Upper lobe of left lung (tissue), 6 donors: ENCODE data around the gene HS3ST3A1. TPM values are rescaled to one million over a fixed set of nuclear protein-coding genes. Genes with fewer than 3 reads are reported as not detected.
"Not testable (repeated sequence)": the region's sequence is repeated elsewhere in the genome, so short reads cannot be mapped to it uniquely, and the experiment has no call there.

Experiments
- ATAC-seq, 2 donors: fragments of 200-7000 bp; cut with Tn5 transposase; one replicate each; pipeline ENCODE4 v1.9.1; 2022; ENCODE audit warnings: mild to moderate bottlenecking in 2 of 2, moderate library complexity in 2 of 2; ENCODE audit not compliant: low FRiP score in 2 of 2
- DNase-seq, 2 donors: peaks; one replicate each; pipeline ENCODE4 v3.0.0-alpha.2; 2019 to 2020
- H3K27ac ChIP-seq, 4 donors: fragments of 200-600 bp; sonication (generic); one replicate each; pipeline ENCODE4 v1.5.1; 2016 to 2019
- H3K27me3 ChIP-seq, 4 donors: fragments of 200-600 bp; sonication (generic); one replicate each; pipeline ENCODE4 v1.5.1; 2017 to 2019
- H3K36me3 ChIP-seq, 4 donors: fragments of 200-600 bp; sonication (generic); one replicate each; pipeline ENCODE4 v1.5.1; 2016 to 2019
- H3K4me1 ChIP-seq, 4 donors: fragments of 200-600 bp; sonication (generic); one replicate each; pipeline ENCODE4 v1.5.1; 2018 to 2019
- H3K4me3 ChIP-seq, 4 donors: fragments of 200-600 bp; sonication (generic); one replicate each; pipeline ENCODE4 v1.5.1; 2017 to 2019; ENCODE audit warnings: mild to moderate bottlenecking in 2 of 4, moderate library complexity in 1 of 4
- H3K9me3 ChIP-seq, 4 donors: fragments of 200-600 bp; sonication (generic); one replicate each; pipeline ENCODE4 v1.5.1; 2018 to 2019
- CTCF ChIP-seq, 6 experiments: fragments of 450-650 bp in 4 of 6; fragments of 200-600 bp in 2 of 6; sonication (generic) in 2 of 6; IDR thresholded peaks; one replicate each; pipeline ENCODE4 v1.5.1; 2016 to 2019; ENCODE audit warnings: antibody characterized with exemption in 6 of 6
- EP300 ChIP-seq, 4 donors: sonication (generic); formaldehyde crosslinking; IDR thresholded peaks; one replicate each; pipeline ENCODE4 v1.5.1; 2017; ENCODE audit warnings: antibody characterized with exemption in 4 of 4, control low read depth in 2 of 4
- POLR2A ChIP-seq, 4 donors: fragments of 450-650 bp; IDR thresholded peaks; one replicate each; pipeline ENCODE4 v1.5.1; 2016 to 2017; ENCODE audit warnings: antibody characterized with exemption in 4 of 4, mild to moderate bottlenecking in 2 of 4
- POLR2AphosphoS5 ChIP-seq, 2 donors: sonication (generic); formaldehyde crosslinking; IDR thresholded peaks; one replicate each; pipeline ENCODE4 v1.5.1; 2017; ENCODE audit warnings: antibody characterized with exemption in 2 of 2
- WGBS, 2 donors: methylation state at CpG; one replicate each; pipeline ENCODE4 v1.1.5; 2017 to 2018; 5-methylcytosine and 5-hydroxymethylcytosine counted together
- total RNA-seq, 6 donors: library from RNA; depleted of rRNA in 4 of 6; stranded (reverse); fragments of >200 nt in 4 of 6; gene quantifications; one replicate each; pipeline versions ENCODE4 v1.1.0 to v1.2.1, GENCODE V29; 2016 to 2021
- donor health status: DM: no; HTN: no; CAD: no; lungs with moderate emphysema.
- donor health status: DM: no; HTN: yes; CAD: no; lungs with severe emphysema.

Gene HS3ST3A1
- total RNA-seq, 6 donors from 2014 or later: 1.3 to 10.5 (median 2.2) TPM

- Histone ChIP-seq H3K27ac (no peak overlapping the region), H3K4me1 (no peaks in the 10 kb centered on the region), H3K27me3 (no peaks in the 10 kb centered on the region), H3K9me3 (no peaks in the 10 kb centered on the region), H3K36me3 (no peaks in the 10 kb centered on the region), H3K4me3 (no peak overlapping the region)
- DNase-seq: no peak
- WGBS, 2 donors: 90 to 92% methylated on average over 6 of the region's 6 CpGs
- TF ChIP-seq POLR2A (IDR thresholded peaks at IDR 0.05): no peak
- no peak for TF ChIP-seq POLR2AphosphoS5 (IDR thresholded peaks at IDR 0.05)
- TF ChIP-seq EP300 (IDR thresholded peaks at IDR 0.05): no peak
- no peak for TF ChIP-seq CTCF (IDR thresholded peaks at IDR 0.05)
- no peak for ATAC-seq
Measured at GRCh38 chr17:13503526-13503925, 98.2 kb downstream of the HS3ST3A1 start.

GRCh38 chr17:13502263-13502662 lies 99.5 kb downstream of the HS3ST3A1 start:
- no peaks in the 10 kb centered on the region for H3K27me3 ChIP-seq
- no peaks in the 10 kb centered on the region for H3K4me1 ChIP-seq
- no peaks in the 10 kb centered on the region for H3K36me3 ChIP-seq
- H3K9me3 ChIP-seq: no peaks in the 10 kb centered on the region
- no peak overlapping the region for H3K27ac ChIP-seq
- ATAC-seq (no peak), DNase-seq (no peak)
- no peak for TF ChIP-seq POLR2A (IDR thresholded peaks at IDR 0.05)
- no peak for TF ChIP-seq POLR2AphosphoS5 (IDR thresholded peaks at IDR 0.05)
- no peak for TF ChIP-seq CTCF (IDR thresholded peaks at IDR 0.05)
- no peak for TF ChIP-seq EP300 (IDR thresholded peaks at IDR 0.05)
- H3K4me3 ChIP-seq: no peak overlapping the region
- WGBS, 2 donors: 84 to 93% methylated on average over 2 of the region's 2 CpGs

GRCh38 chr17:13500947-13501346 lies 100.8 kb downstream of the HS3ST3A1 start:
- Histone ChIP-seq H3K27me3 (no peaks in the 10 kb centered on the region), H3K36me3 (no peaks in the 10 kb centered on the region), H3K4me1 (no peaks in the 10 kb centered on the region), H3K9me3 (no peaks in the 10 kb centered on the region), H3K4me3 (no peak overlapping the region), H3K27ac (no peak overlapping the region)
- TF ChIP-seq EP300 (IDR thresholded peaks at IDR 0.05) (no peak), POLR2A (IDR thresholded peaks at IDR 0.05) (no peak), POLR2AphosphoS5 (IDR thresholded peaks at IDR 0.05) (no peak), CTCF (IDR thresholded peaks at IDR 0.05) (no peak)
- WGBS, 2 donors: 89 to 92% methylated on average over 7 of the region's 7 CpGs
- ATAC-seq: no peak
- no peak for DNase-seq

- H3K27ac ChIP-seq: no peak overlapping the region
- no peak overlapping the region for H3K4me3 ChIP-seq
- ATAC-seq (no peak), DNase-seq (no peak)
- TF ChIP-seq POLR2A (IDR thresholded peaks at IDR 0.05) (no peak), POLR2AphosphoS5 (IDR thresholded peaks at IDR 0.05) (no peak), EP300 (IDR thresholded peaks at IDR 0.05) (no peak), CTCF (IDR thresholded peaks at IDR 0.05) (no peak)
- no peaks in the 10 kb centered on the region for H3K4me1 ChIP-seq
- no peaks in the 10 kb centered on the region for H3K36me3 ChIP-seq
- 45 to 65% methylated on average over 3 of the region's 3 CpGs for WGBS, 2 donors
- H3K27me3 ChIP-seq: no peaks in the 10 kb centered on the region
- no peaks in the 10 kb centered on the region for H3K9me3 ChIP-seq
Measured at GRCh38 chr17:13498184-13498583, 103.5 kb downstream of the HS3ST3A1 start.

GRCh38 chr17:13496553-13497056 lies 105.1 kb downstream of the HS3ST3A1 start:
- WGBS, 2 donors: 94 to 97% methylated on average over 19 to 25 of the region's 35 CpGs
- not testable (repeated sequence) for H3K27me3 ChIP-seq, ATAC-seq, H3K4me3 ChIP-seq, H3K4me1 ChIP-seq, H3K27ac ChIP-seq, H3K36me3 ChIP-seq, H3K9me3 ChIP-seq
- DNase-seq: peak in 1 of 2 donors; percentile 75
